Natural killer cell (primary cell): Measurements from ENCODE around the gene TMEM266. TPM values are rescaled to one million over a fixed set of nuclear protein-coding genes. Genes with fewer than 3 reads are reported as not detected.

Experiments used
- ATAC-seq, 3 donors: fragments of 150-1000 bp in 2 of 3; fragments of 200-7000 bp in 1 of 3; cut with Tn5 transposase; 1 replicate in 1 of 3; 2 replicates in 2 of 3; pipeline ENCODE4 v1.10.0; 2021; ENCODE audit warnings: mild to moderate bottlenecking in 2 of 3, moderate library complexity in 2 of 3
- DNase-seq, 2 donors: peaks; one replicate each; pipeline versions ENCODE4 v3.0.0 to v3.0.0-alpha.2; 2013 to 2021; ENCODE audit warnings: mixed read lengths in 1 of 2
- H3K27ac ChIP-seq: one replicate; pipeline ENCODE4 v1.5.1; 2013; ENCODE audit warnings: mild to moderate bottlenecking, low read length
- H3K27me3 ChIP-seq: one replicate; pipeline ENCODE4 v1.6.1; 2013; ENCODE audit warnings: low read length; ENCODE audit not compliant: control insufficient read depth, insufficient read depth
- H3K36me3 ChIP-seq: one replicate; pipeline ENCODE4 v1.6.1; 2013; ENCODE audit warnings: low read length; ENCODE audit not compliant: control insufficient read depth, insufficient read depth
- H3K4me1 ChIP-seq: one replicate; pipeline ENCODE4 v1.6.1; 2013; ENCODE audit warnings: low read length; ENCODE audit not compliant: control insufficient read depth, insufficient read depth
- H3K4me3 ChIP-seq: one replicate; pipeline ENCODE4 v1.5.1; 2013; ENCODE audit warnings: low read length
- H3K9me3 ChIP-seq: one replicate; pipeline ENCODE4 v1.6.1; 2013; ENCODE audit warnings: low read length; ENCODE audit not compliant: control insufficient read depth, insufficient read depth
- H3K27ac Mint-ChIP-seq, 2 donors: one replicate each; pipeline ENCODE4 v1.8.0; 2022; ENCODE audit warnings: mild to moderate bottlenecking in 2 of 2, mixed read lengths in 2 of 2, moderate library complexity in 1 of 2
- H3K27me3 Mint-ChIP-seq, 2 donors: one replicate each; pipeline ENCODE4 v1.8.0; 2022; ENCODE audit warnings: low read depth in 2 of 2, mixed read lengths in 2 of 2
- H3K36me3 Mint-ChIP-seq: one replicate; pipeline ENCODE4 v1.8.0; 2022; ENCODE audit warnings: mixed read lengths
- H3K4me1 Mint-ChIP-seq, 2 donors: one replicate each; pipeline ENCODE4 v1.8.0; 2022; ENCODE audit warnings: mixed read lengths in 2 of 2
- H3K4me3 Mint-ChIP-seq: one replicate; pipeline ENCODE4 v1.8.0; 2022; ENCODE audit warnings: mild to moderate bottlenecking, moderate library complexity, mixed read lengths
- H3K9me3 Mint-ChIP-seq, 2 donors: one replicate each; pipeline ENCODE4 v1.8.0; 2022; ENCODE audit warnings: mixed read lengths in 2 of 2
- CTCF ChIP-seq: fragments of 200-600 bp; IDR thresholded peaks from one replicate; pipeline ENCODE4 v1.8.0; 2022; ENCODE audit warnings: antibody characterized with exemption
- WGBS: methylation state at CpG from one replicate; pipeline ENCODE4 v1.1.7; 2013; ENCODE audit warnings: missing lambda C conversion rate; ENCODE audit not compliant: insufficient coverage; 5-methylcytosine and 5-hydroxymethylcytosine counted together
- intact Hi-C: fragments of 100-400 bp; cut with micrococcal nuclease; formaldehyde crosslinking; loops from one replicate; pipeline ENCODE4 v1.14.2; 2022
- total RNA-seq, 4 donors: library from RNA; stranded (reverse); fragments of 120-200 nt in 1 of 4; gene quantifications; one replicate each; pipeline versions ENCODE4 v1.2.3 to v1.2.4, GENCODE V29; 2013 to 2022

TMEM266 gene
- total RNA-seq, 3 donors from 2014 or later (not counting 1 experiment from before 2014, with no cell fraction given) = not detected

DNA sequence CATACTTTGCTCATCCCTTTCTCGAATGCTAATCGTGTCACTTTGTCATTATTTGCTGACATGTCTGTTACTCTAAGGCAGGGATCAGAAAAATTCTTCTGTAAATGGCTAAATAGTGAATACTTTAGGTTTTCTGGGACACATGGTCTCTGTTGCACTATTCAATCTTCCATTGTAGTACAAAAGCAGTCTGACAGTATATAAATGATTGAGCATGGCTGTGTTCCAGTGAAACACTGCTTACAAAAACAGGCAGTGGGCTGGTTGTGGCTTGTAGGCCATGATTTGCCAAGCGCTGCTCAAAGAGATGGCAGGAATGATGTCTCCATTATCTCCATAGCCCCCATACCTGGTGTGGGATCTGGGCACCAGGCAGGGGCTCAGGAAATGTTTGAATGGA, 45.6 kb downstream of the TMEM266 start:
- H3K27ac ChIP-seq = no peak overlapping the region
- H3K36me3 Mint-ChIP-seq = no peaks in the 10 kb centered on the region
- H3K36me3 ChIP-seq = no peaks in the 10 kb centered on the region
- H3K27me3 ChIP-seq = no peaks in the 10 kb centered on the region
- TF ChIP-seq CTCF = no peak
- no peaks in the 10 kb centered on the region for H3K9me3 ChIP-seq
- DNase-seq = no peak
- no peak overlapping the region for H3K27ac Mint-ChIP-seq
- intact Hi-C loops = no loop called here
- no peaks in the 10 kb centered on the region for H3K4me1 ChIP-seq
- 86% methylated on average over 3 of the region's 3 CpGs for WGBS
- no peak overlapping the region for H3K4me3 Mint-ChIP-seq
- H3K4me3 ChIP-seq = no peak overlapping the region
- H3K4me1 Mint-ChIP-seq = no peaks in the 10 kb centered on the region
- no peaks in the 10 kb centered on the region for H3K9me3 Mint-ChIP-seq
- no peak for ATAC-seq
- H3K27me3 Mint-ChIP-seq = peaks cover 14 to 39% of the 10 kb centered on the region in 2 donors

DNA sequence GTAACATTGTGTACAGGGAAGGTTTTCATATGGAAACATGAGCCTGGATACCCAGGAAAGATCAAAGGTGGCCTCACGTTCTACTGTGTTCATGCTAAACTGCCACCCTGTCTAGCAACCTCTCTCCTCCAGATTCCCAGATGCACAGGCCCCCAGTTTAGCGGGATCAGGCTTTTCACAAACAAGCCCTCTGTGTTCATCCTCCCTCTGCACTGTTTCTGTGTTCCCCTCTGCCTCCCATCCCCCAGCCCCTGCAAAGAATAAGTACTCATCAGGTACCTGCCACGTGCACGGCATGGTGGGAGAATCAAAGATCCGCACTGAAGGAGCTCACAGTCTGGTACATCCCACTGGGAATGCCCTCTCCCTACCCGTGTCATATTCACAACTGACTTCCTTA, 46.1 kb downstream of the TMEM266 start:
- ATAC-seq (no peak), DNase-seq (no peak)
- no peaks in the 10 kb centered on the region for H3K9me3 ChIP-seq
- H3K4me1 ChIP-seq = no peaks in the 10 kb centered on the region
- Mint-ChIP-seq H3K27ac (no peak overlapping the region), H3K27me3 (peaks cover 14 to 39% of the 10 kb centered on the region in 2 donors), H3K9me3 (no peaks in the 10 kb centered on the region), H3K36me3 (no peaks in the 10 kb centered on the region), H3K4me1 (no peaks in the 10 kb centered on the region), H3K4me3 (no peak overlapping the region)
- 94% methylated on average over 6 of the region's 6 CpGs for WGBS
- no peak overlapping the region for H3K4me3 ChIP-seq
- no peak for TF ChIP-seq CTCF
- H3K36me3 ChIP-seq = no peaks in the 10 kb centered on the region
- intact Hi-C loops = no loop called here
- no peak overlapping the region for H3K27ac ChIP-seq
- H3K27me3 ChIP-seq = no peaks in the 10 kb centered on the region

- Mint-ChIP-seq H3K9me3 (no peaks in the 10 kb centered on the region), H3K36me3 (no peaks in the 10 kb centered on the region), H3K27me3 (peaks cover 11 to 35% of the 10 kb centered on the region in 2 donors), H3K4me3 (no peak overlapping the region), H3K4me1 (no peaks in the 10 kb centered on the region), H3K27ac (no peak overlapping the region)
- no peaks in the 10 kb centered on the region for H3K27me3 ChIP-seq
- WGBS = 78% methylated on average over 6 of the region's 6 CpGs
- no peaks in the 10 kb centered on the region for H3K36me3 ChIP-seq
- DNase-seq = no peak
- TF ChIP-seq CTCF = no peak
- intact Hi-C loops = no loop called here
- H3K27ac ChIP-seq = no peak overlapping the region
- ATAC-seq = no peak
- no peaks in the 10 kb centered on the region for H3K4me1 ChIP-seq
- H3K9me3 ChIP-seq = no peaks in the 10 kb centered on the region
- H3K4me3 ChIP-seq = no peak overlapping the region
Observed at GRCh38 chr15:76107169-76107568, 47.4 kb downstream of the TMEM266 start.

DNA sequence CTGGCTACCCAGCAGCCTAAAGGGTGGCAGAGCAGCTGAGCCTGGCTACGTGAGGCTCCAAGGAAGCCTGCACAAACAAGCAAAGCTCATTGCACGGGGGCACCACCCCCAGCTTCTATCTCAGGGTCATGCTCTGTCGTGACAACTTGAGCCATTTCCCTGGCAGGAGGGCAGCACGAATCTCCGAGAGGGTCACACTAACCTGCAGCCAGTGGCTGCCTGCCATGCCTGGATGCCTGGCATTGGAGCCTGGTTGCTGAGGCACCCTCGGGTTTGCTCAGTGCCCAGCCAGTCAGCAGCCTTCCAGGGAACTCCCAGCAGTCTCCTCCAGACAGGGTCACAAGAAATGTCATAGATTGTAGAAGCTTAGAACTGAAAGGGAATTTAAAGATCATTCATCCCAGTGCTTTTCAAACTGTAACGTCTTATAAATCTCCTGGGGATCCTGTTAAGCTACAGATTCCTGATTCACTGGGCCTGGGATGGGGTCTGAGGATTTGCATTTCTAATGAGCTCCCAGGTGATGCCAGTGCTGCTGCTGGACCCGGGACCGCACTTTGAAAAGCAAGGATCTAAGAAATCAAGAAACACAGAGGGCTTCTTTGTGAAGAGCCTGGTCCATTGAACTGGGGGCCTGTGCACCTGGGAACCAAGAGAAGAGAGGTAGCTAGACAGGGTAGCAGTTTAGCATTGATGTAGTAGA, 48.4 kb downstream of the TMEM266 start:
- H3K27ac ChIP-seq = no peak overlapping the region
- Mint-ChIP-seq H3K4me1 (no peaks in the 10 kb centered on the region), H3K4me3 (no peak overlapping the region), H3K27ac (no peak overlapping the region), H3K9me3 (no peaks in the 10 kb centered on the region), H3K27me3 (peaks cover 10 to 35% of the 10 kb centered on the region in 2 donors), H3K36me3 (no peaks in the 10 kb centered on the region)
- no peaks in the 10 kb centered on the region for H3K9me3 ChIP-seq
- H3K4me3 ChIP-seq = no peak overlapping the region
- H3K36me3 ChIP-seq = no peaks in the 10 kb centered on the region
- H3K27me3 ChIP-seq = no peaks in the 10 kb centered on the region
- TF ChIP-seq CTCF = no peak
- no peaks in the 10 kb centered on the region for H3K4me1 ChIP-seq
- DNase-seq (no peak), ATAC-seq (no peak)
- intact Hi-C loops = no loop called here
- 76% methylated on average over 9 of the region's 9 CpGs for WGBS
